K562 (cell line): ENCODE data around the gene PAQR6. TPM values are rescaled to one million over a fixed set of nuclear protein-coding genes. Genes with fewer than 3 reads are reported as not detected.

Experiments used
- FOXP1 ChIP-seq: sonication (generic); formaldehyde crosslinking; IDR thresholded peaks from 2 replicates; pipeline ENCODE4 v1.8.0; 2022; ENCODE audit warnings: mild to moderate bottlenecking, missing genetic modification reagents
- GMEB1 ChIP-seq: fragments of 250-450 bp; sonication (Bioruptor Pico); IDR thresholded peaks from 2 replicates; pipeline ENCODE4 v1.4.0; 2020; ENCODE audit warnings: mild to moderate bottlenecking
- STAT6 ChIP-seq: sonication (generic); formaldehyde crosslinking; IDR thresholded peaks from 2 replicates; pipeline ENCODE4 v1.8.1; 2023; ENCODE audit warnings: mild to moderate bottlenecking, missing genetic modification reagents
- USF2 ChIP-seq: sonication (generic); formaldehyde crosslinking; IDR thresholded peaks from 2 replicates; pipeline ENCODE4 v1.5.0; 2020; ENCODE audit warnings: missing genetic modification reagents
- YBX1 ChIP-seq: fragments of 450-650 bp; IDR thresholded peaks from 2 replicates; pipeline ENCODE4 v1.7.1; 2016; ENCODE audit warnings: mild to moderate bottlenecking
- ZC3H8 ChIP-seq: fragments of 450-650 bp; IDR thresholded peaks from 2 replicates; pipeline ENCODE4 v1.6.1; 2017
- polyA plus RNA-seq, 8 experiments: library from polyadenylated mRNA; depleted of rRNA in 4 of 8; stranded (reverse) in 5 of 8; unstranded in 3 of 8; fragments of >200 nt; fragmentation: Nextera tagmentation in 2 of 8; fragmentation: Illumina TruSeq in 1 of 8; extraction: Ambion mirVana in 2 of 8; extraction: Trizol in 1 of 8; gene quantifications; 2 replicates each; pipeline versions ENCODE4 v1.2.1 to v1.2.3, GENCODE V29; 2011 to 2014; ENCODE audit warnings: inconsistent platforms in 1 of 8, missing spikeins in 1 of 8
- total RNA-seq, 7 experiments: library from RNA; depleted of rRNA in 6 of 7; stranded (reverse); fragments of >200 nt in 6 of 7; fragmentation: Illumina TruSeq in 2 of 7; extraction: Trizol in 2 of 7; gene quantifications; 2 replicates each; pipeline versions ENCODE4 v1.2.1 to v1.2.3, GENCODE V29; 2011 to 2021; ENCODE audit warnings: low replicate concordance in 1 of 7
- TF ChIP-seq, protein P1 (sequence below): sonication (generic); formaldehyde crosslinking; IDR thresholded peaks from 2 replicates; pipeline ENCODE4 v1.8.1; 2023; ENCODE audit warnings: mild to moderate bottlenecking, missing genetic modification reagents
- TF ChIP-seq, protein P2 (sequence below): fragments of 450-650 bp; formaldehyde crosslinking; conservative IDR thresholded peaks from 2 replicates; pipeline ENCODE4 v1.4.0; 2022; ENCODE audit warnings: mild to moderate bottlenecking, missing genetic modification characterization
- TF ChIP-seq, protein P3 (sequence below): fragments of 450-650 bp; IDR thresholded peaks from 2 replicates; pipeline ENCODE4 v1.6.1; 2018; ENCODE audit not compliant: partially characterized antibody
- TF ChIP-seq, protein P4 (sequence below): sonication (generic); IDR thresholded peaks from 2 replicates; pipeline ENCODE4 v1.6.1; 2016

PAQR6 gene
- total and polyA plus RNA-seq, 9 of the 15 experiments (the other 6 are each of a cell fraction or from before 2014, with no cell fraction given) = 0.07 to 1.8 (median 0.62) TPM

GRCh38 chr1:156212833-156213643 is 34.8 kb downstream of the PAQR6 start, which contains the start of gene PMF1 (continued):
- TF ChIP-seq ZC3H8 = no peak
- no peak for TF ChIP-seq USF2
- peak; percentile 88 for TF ChIP-seq STAT6
- no peak for TF ChIP-seq YBX1
- TF ChIP-seq FOXP1 = peak; percentile 60; the same call in 1 of the 2 replicates
- TF ChIP-seq, protein P1, sequence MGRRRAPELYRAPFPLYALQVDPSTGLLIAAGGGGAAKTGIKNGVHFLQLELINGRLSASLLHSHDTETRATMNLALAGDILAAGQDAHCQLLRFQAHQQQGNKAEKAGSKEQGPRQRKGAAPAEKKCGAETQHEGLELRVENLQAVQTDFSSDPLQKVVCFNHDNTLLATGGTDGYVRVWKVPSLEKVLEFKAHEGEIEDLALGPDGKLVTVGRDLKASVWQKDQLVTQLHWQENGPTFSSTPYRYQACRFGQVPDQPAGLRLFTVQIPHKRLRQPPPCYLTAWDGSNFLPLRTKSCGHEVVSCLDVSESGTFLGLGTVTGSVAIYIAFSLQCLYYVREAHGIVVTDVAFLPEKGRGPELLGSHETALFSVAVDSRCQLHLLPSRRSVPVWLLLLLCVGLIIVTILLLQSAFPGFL (CRISPR knock-in tag) = no peak
- TF ChIP-seq, protein P2, sequence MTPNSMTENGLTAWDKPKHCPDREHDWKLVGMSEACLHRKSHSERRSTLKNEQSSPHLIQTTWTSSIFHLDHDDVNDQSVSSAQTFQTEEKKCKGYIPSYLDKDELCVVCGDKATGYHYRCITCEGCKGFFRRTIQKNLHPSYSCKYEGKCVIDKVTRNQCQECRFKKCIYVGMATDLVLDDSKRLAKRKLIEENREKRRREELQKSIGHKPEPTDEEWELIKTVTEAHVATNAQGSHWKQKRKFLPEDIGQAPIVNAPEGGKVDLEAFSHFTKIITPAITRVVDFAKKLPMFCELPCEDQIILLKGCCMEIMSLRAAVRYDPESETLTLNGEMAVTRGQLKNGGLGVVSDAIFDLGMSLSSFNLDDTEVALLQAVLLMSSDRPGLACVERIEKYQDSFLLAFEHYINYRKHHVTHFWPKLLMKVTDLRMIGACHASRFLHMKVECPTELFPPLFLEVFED (CRISPR knock-in tag) = peak; percentile 77; the same call in 1 of the 2 replicates
- TF ChIP-seq, protein P3, sequence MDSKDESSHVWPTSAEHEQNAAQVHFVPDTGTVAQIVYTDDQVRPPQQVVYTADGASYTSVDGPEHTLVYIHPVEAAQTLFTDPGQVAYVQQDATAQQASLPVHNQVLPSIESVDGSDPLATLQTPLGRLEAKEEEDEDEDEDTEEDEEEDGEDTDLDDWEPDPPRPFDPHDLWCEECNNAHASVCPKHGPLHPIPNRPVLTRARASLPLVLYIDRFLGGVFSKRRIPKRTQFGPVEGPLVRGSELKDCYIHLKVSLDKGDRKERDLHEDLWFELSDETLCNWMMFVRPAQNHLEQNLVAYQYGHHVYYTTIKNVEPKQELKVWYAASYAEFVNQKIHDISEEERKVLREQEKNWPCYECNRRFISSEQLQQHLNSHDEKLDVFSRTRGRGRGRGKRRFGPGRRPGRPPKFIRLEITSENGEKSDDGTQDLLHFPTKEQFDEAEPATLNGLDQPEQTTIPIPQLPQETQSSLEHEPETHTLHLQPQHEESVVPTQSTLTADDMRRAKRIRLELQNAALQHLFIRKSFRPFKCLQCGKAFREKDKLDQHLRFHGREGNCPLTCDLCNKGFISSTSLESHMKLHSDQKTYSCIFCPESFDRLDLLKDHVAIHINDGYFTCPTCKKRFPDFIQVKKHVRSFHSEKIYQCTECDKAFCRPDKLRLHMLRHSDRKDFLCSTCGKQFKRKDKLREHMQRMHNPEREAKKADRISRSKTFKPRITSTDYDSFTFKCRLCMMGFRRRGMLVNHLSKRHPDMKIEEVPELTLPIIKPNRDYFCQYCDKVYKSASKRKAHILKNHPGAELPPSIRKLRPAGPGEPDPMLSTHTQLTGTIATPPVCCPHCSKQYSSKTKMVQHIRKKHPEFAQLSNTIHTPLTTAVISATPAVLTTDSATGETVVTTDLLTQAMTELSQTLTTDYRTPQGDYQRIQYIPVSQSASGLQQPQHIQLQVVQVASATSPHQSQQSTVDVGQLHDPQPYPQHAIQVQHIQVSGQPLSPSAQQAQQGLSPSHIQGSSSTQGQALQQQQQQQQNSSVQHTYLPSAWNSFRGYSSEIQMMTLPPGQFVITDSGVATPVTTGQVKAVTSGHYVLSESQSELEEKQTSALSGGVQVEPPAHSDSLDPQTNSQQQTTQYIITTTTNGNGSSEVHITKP = peak; percentile 91
- TF ChIP-seq, protein P4, sequence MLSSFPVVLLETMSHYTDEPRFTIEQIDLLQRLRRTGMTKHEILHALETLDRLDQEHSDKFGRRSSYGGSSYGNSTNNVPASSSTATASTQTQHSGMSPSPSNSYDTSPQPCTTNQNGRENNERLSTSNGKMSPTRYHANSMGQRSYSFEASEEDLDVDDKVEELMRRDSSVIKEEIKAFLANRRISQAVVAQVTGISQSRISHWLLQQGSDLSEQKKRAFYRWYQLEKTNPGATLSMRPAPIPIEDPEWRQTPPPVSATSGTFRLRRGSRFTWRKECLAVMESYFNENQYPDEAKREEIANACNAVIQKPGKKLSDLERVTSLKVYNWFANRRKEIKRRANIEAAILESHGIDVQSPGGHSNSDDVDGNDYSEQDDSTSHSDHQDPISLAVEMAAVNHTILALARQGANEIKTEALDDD = peak; percentile 13; the same call in 1 of the 2 replicates
- peak; percentile 88 for TF ChIP-seq GMEB1
